HepG2 (cell line): ENCODE results near the gene ANKRD40. TPM values are rescaled to one million over a fixed set of nuclear protein-coding genes. Genes with fewer than 3 reads are reported as not detected.

Experiments
- ATAC-seq: fragments of 200-7000 bp; cut with Tn5 transposase; 3 replicates; pipeline ENCODE4 v1.9.1; 2020; ENCODE audit warnings: mild to moderate bottlenecking, moderate library complexity
- BruUV-seq: library from RNA; stranded (reverse); fragments of 400-500 nt; replicated peaks from 2 replicates; lab custom pipeline; 2021; lab: Mats Ljungman, UMichigan
- CTCF ChIA-PET: fragments of 300-600 bp; formaldehyde crosslinking; extraction: SDS; loops from one replicate; lab custom pipeline; 2021; ENCODE audit warnings: low total read pairs, inconsistent platforms, low intra/inter-chr PET ratio; lab: Yijun Ruan, JAX
- POLR2A ChIA-PET: fragments of 350-600 bp; sonication (Branson Sonifier 250); formaldehyde crosslinking; loops from one replicate; lab custom pipeline; 2020; ENCODE audit warnings: antibody characterized with exemption, inconsistent platforms; lab: Yijun Ruan, JAX
- DNase-seq: peaks from one replicate; pipeline ENCODE4 v3.0.0-alpha.2; 2015; ENCODE audit warnings: low spot score
- FAIRE-seq: peaks from 3 replicates; lab custom pipeline; 2011; peaks lifted over from hg19 to GRCh38; lab: Jason Lieb, UNC
- H2AFZ ChIP-seq: one replicate; pipeline ENCODE4 v1.6.1; 2011; ENCODE audit warnings: low read length, inconsistent platforms
- H3K27ac ChIP-seq: fragments of 300-600 bp; 3 replicates; pipeline ENCODE4 v1.8.0; 2011; ENCODE audit warnings: mixed run types, mild to moderate bottlenecking, mixed read lengths, low read length, inconsistent platforms; ENCODE audit not compliant: insufficient read depth; ENCODE audit errors: extremely low read length
- H3K27me3 ChIP-seq, 2 experiments: fragments of 200-600 bp in 1 of 2; 2 replicates in 1 of 2; 3 replicates in 1 of 2; pipeline versions ENCODE4 v1.6.0 to v1.8.0; 2011; ENCODE audit warnings: low read length in 2 of 2, mild to moderate bottlenecking in 2 of 2, moderate library complexity in 2 of 2, inconsistent platforms in 1 of 2; ENCODE audit not compliant: insufficient read depth in 2 of 2, control insufficient read depth in 1 of 2
- H3K36me3 ChIP-seq, 2 experiments: fragments of 200-600 bp in 1 of 2; replicated peaks in 1 of 2; 2 replicates in 1 of 2; 3 replicates in 1 of 2; pipeline versions ENCODE4 v1.5.1 to v1.8.0; 2011; ENCODE audit warnings: low read length in 2 of 2, inconsistent platforms in 1 of 2; ENCODE audit not compliant: insufficient read depth in 2 of 2, control insufficient read depth in 1 of 2
- H3K4me1 ChIP-seq: 2 replicates; pipeline ENCODE4 v1.5.1; 2012; ENCODE audit warnings: low read length, inconsistent platforms; ENCODE audit not compliant: insufficient read depth
- H3K4me2 ChIP-seq: 2 replicates; pipeline ENCODE4 v1.6.0; 2011; ENCODE audit warnings: low read depth, low read length, inconsistent platforms
- H3K4me3 ChIP-seq, 3 experiments: fragments of 200-600 bp in 1 of 3; sonication (generic), shearing (Covaris generic) in 1 of 3; replicated peaks in 1 of 3; 2 replicates each; pipeline ENCODE4 v1.5.1; 2011 to 2016; ENCODE audit warnings: low read length in 3 of 3, inconsistent platforms in 2 of 3, low read depth in 2 of 3, mild to moderate bottlenecking in 2 of 3, control low read depth in 1 of 3, mixed read lengths in 1 of 3; ENCODE audit not compliant: insufficient read depth in 1 of 3
- H3K79me2 ChIP-seq: one replicate; pipeline ENCODE4 v1.6.1; 2011; ENCODE audit warnings: low read length, inconsistent platforms; ENCODE audit not compliant: insufficient read depth
- H3K9ac ChIP-seq: 2 replicates; pipeline ENCODE4 v1.6.0; 2011; ENCODE audit warnings: mild to moderate bottlenecking, low read depth, low read length, inconsistent platforms; ENCODE audit not compliant: insufficient read depth
- H3K9me3 ChIP-seq: 2 replicates; pipeline ENCODE4 v1.5.1; 2012; ENCODE audit warnings: mild to moderate bottlenecking, low read length
- H4K20me1 ChIP-seq: 2 replicates; pipeline ENCODE4 v1.6.0; 2011; ENCODE audit warnings: inconsistent platforms, mild to moderate bottlenecking, low read length, moderate library complexity; ENCODE audit not compliant: insufficient read depth
- CBX2 ChIP-seq, 2 experiments: fragments of 200-600 bp in 1 of 2; sonication (generic); formaldehyde crosslinking in 1 of 2; IDR thresholded peaks; 2 replicates each; pipeline versions ENCODE4 v1.7.0 to v1.8.1; 2018 to 2022; ENCODE audit warnings: low read depth in 2 of 2, low read length in 1 of 2, mild to moderate bottlenecking in 1 of 2, missing genetic modification reagents in 1 of 2
- CREM ChIP-seq, 2 experiments: sonication (generic) in 1 of 2; formaldehyde crosslinking in 1 of 2; IDR thresholded peaks; 2 replicates each; pipeline versions ENCODE4 v1.4.0 to v1.6.1; 2016 to 2020; ENCODE audit warnings: antibody characterized with exemption in 1 of 2, mild to moderate bottlenecking in 1 of 2, missing genetic modification reagents in 1 of 2
- HNRNPK ChIP-seq: fragments of 200-400 bp; formaldehyde crosslinking; IDR thresholded peaks from 2 replicates; pipeline ENCODE4 v1.6.1; 2018; ENCODE audit warnings: low read length, low read depth, moderate library complexity, mild to moderate bottlenecking; ENCODE audit not compliant: poor library complexity, severe bottlenecking
- NFYB ChIP-seq: sonication (generic); formaldehyde crosslinking; IDR thresholded peaks from 2 replicates; pipeline ENCODE4 v1.4.0; 2020; ENCODE audit warnings: missing genetic modification reagents
- NFYC ChIP-seq: IDR thresholded peaks from 2 replicates; pipeline ENCODE4 v1.6.1; 2016; ENCODE audit warnings: missing genetic modification reagents, missing compliant biosample characterization
- PCBP2 ChIP-seq: fragments of 200-400 bp; formaldehyde crosslinking; optimal IDR thresholded peaks from 2 replicates; pipeline ENCODE3; 2018; ENCODE audit warnings: low read length, low read depth; ENCODE audit not compliant: poor library complexity, severe bottlenecking
- SRF ChIP-seq: IDR thresholded peaks from 2 replicates; pipeline ENCODE4 v1.6.1; 2011; ENCODE audit warnings: mild to moderate bottlenecking, low read depth, low read length, moderate library complexity
- ZNF382 ChIP-seq: sonication (generic); formaldehyde crosslinking; IDR thresholded peaks from 2 replicates; pipeline ENCODE4 v1.5.0; 2020; ENCODE audit warnings: missing genetic modification reagents, mild to moderate bottlenecking, borderline replicate concordance
- WGBS: methylation state at CpG from one replicate; pipeline ENCODE4 v1.1.6; 2017; ENCODE audit warnings: low lambda C conversion rate; 5-methylcytosine and 5-hydroxymethylcytosine counted together
- in situ Hi-C: cut with HindIII; loops from 2 replicates; pipeline ENCODE4 v1.10.0; 2017; ENCODE audit warnings: low pct_unique_long_range_greater_than_20kb; ENCODE audit not compliant: extremely low pct_ligation_motif_present
- intact Hi-C: fragments of 100-400 bp; cut with micrococcal nuclease; formaldehyde crosslinking; loops from one replicate; pipeline ENCODE4 v1.10.0; 2022; ENCODE audit not compliant: unreplicated experiment
- polyA plus RNA-seq, 8 experiments: library from polyadenylated mRNA; depleted of rRNA in 3 of 8; stranded (reverse) in 7 of 8; unstranded in 1 of 8; fragments of >200 nt; fragmentation: Illumina TruSeq in 4 of 8; extraction: Trizol in 4 of 8; gene quantifications; 2 replicates each; pipeline versions ENCODE4 v1.2.1 to v1.2.3, GENCODE V29; 2011 to 2016; ENCODE audit warnings: low read depth in 4 of 8, missing spikeins in 1 of 8, mixed read lengths in 1 of 8; ENCODE audit not compliant: insufficient read depth in 1 of 8
- total RNA-seq, 5 experiments: library from RNA; depleted of rRNA; stranded (reverse); fragments of >200 nt; fragmentation: Illumina TruSeq; extraction: Trizol; gene quantifications; 2 replicates each; pipeline ENCODE4 v1.2.3, GENCODE V29; 2016; ENCODE audit warnings: low read depth in 1 of 5
- TF ChIP-seq, protein P1 (sequence below), 2 experiments: sonication (generic) in 1 of 2; formaldehyde crosslinking in 1 of 2; IDR thresholded peaks; 2 replicates each; pipeline versions ENCODE4 v1.5.1 to v1.6.1; 2011 to 2020; ENCODE audit warnings: borderline replicate concordance in 1 of 2, low read depth in 1 of 2, low read length in 1 of 2, mild to moderate bottlenecking in 1 of 2, missing genetic modification reagents in 1 of 2, moderate library complexity in 1 of 2
- TF ChIP-seq, protein P2 (sequence below): sonication (generic); formaldehyde crosslinking; IDR thresholded peaks from 2 replicates; pipeline ENCODE4 v1.4.0; 2020; ENCODE audit warnings: missing genetic modification reagents

ANKRD40 gene
- total and polyA plus RNA-seq, 2 of the 13 experiments (the other 11 are each of a cell fraction or from before 2014, with no cell fraction given), result 35.0 to 46.4 TPM

DNA sequence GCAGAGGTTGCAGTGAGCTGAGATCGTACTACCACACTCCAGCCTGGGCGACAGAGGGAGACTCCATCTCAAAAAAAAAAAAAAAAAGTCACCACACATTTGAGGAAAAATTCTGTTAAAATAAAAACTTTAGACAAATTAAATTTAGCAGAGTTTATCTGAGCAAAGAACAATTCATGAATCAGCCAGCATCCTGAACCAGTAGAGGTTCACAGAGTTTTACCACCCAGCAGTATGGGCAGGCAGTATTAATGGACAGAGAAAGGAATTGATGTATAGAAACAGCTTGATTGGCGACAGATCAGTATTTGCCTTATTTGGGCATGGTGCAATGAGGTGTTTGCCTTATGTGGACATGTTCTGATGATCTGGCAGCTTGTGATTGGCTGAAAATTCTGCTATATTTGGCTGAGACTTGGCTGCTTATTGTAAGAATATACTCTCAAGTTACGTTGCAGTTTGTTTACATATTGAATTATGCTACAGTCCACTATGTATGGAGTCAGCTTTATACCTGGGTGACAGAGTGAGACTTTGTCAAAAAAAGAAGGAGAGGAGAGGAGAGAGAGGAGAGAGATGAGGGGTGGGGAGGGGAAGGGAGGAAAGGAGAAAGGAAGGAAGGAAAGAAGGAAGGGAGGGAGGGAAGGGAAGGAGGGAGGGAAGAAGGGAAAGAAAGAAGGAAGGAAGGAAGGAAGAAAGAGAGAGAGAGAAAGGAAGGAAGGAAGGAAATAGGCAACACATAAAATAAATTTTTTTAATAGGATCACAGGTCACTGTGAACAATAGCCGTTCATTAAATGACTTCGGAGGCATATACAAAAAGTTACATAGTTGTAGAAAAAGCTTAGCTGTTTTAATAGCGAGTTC, 58.4 kb downstream of the ANKRD40 start:
- no TSS peak for BruUV-seq
- TF ChIP-seq, protein P1, sequence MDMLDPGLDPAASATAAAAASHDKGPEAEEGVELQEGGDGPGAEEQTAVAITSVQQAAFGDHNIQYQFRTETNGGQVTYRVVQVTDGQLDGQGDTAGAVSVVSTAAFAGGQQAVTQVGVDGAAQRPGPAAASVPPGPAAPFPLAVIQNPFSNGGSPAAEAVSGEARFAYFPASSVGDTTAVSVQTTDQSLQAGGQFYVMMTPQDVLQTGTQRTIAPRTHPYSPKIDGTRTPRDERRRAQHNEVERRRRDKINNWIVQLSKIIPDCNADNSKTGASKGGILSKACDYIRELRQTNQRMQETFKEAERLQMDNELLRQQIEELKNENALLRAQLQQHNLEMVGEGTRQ (IDR thresholded peaks at IDR 0.05; ENCODE audit: low read depth, low read length), result no peak
- TF ChIP-seq, protein P1 (CRISPR knock-in tag; IDR thresholded peaks at IDR 0.05; ENCODE audit: borderline replicate concordance), result peak; percentile 64; the same call in 1 of the 2 replicates
- TF ChIP-seq SRF (peak; percentile 98), CBX2 (IDR thresholded peaks at IDR 0.05; ENCODE audit: low read depth, low read length) (no peak), CBX2 (CRISPR knock-in tag; IDR thresholded peaks at IDR 0.05; ENCODE audit: low read depth) (no peak), CREM (IDR thresholded peaks at IDR 0.05) (0 out of 2 replicates have a peak, but pooled peaks have one; percentile 17), CREM (CRISPR knock-in tag; IDR thresholded peaks at IDR 0.05) (no peak), ZNF382 (CRISPR knock-in tag) (no peak), NFYB (CRISPR knock-in tag) (0 out of 2 replicates have a peak, but pooled peaks have one; percentile 23), PCBP2 (peak; percentile 84), NFYC (CRISPR knock-in tag) (peak; percentile 20; the same call in 1 of the 2 replicates), HNRNPK (peak; percentile 78)
- TF ChIP-seq, protein P2, sequence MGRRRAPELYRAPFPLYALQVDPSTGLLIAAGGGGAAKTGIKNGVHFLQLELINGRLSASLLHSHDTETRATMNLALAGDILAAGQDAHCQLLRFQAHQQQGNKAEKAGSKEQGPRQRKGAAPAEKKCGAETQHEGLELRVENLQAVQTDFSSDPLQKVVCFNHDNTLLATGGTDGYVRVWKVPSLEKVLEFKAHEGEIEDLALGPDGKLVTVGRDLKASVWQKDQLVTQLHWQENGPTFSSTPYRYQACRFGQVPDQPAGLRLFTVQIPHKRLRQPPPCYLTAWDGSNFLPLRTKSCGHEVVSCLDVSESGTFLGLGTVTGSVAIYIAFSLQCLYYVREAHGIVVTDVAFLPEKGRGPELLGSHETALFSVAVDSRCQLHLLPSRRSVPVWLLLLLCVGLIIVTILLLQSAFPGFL (CRISPR knock-in tag), result no peak
- FAIRE-seq (no peak), DNase-seq (no peak), ATAC-seq (no peak)
- Histone ChIP-seq H4K20me1 (no peaks in the 10 kb centered on the region), H3K27me3 (no peaks in the 10 kb centered on the region), H3K4me1 (peaks cover 29% of the 10 kb centered on the region), H3K79me2 (no peaks in the 10 kb centered on the region), H3K4me3 (no peak overlapping the region), H3K9me3 (peaks cover 9% of the 10 kb centered on the region), H3K27ac (no peak overlapping the region), H3K9ac (no peak overlapping the region), H3K36me3 (no peaks in the 10 kb centered on the region), H3K4me2 (no peak overlapping the region), H2AFZ (no peak overlapping the region)
- CTCF ChIA-PET, result no interaction called here
- 93% methylated on average over 7 of the region's 7 CpGs for WGBS
- intact Hi-C loops (no loop called here), in situ Hi-C loops (no loop called here)
- POLR2A ChIA-PET, result interaction anchor here (0.7 to 1.8 kb wide), 4 partner anchors 11 to 43 kb away, joined by 3 to 5 read pairs (median 4); no protein-coding TSS in a partner anchor
